ENCODE results near the gene NCK2. TPM values are rescaled to one million over a fixed set of nuclear protein-coding genes. Genes with fewer than 3 reads are reported as not detected.

Gene NCK2
- total RNA-seq, 1 donor from 2014 or later: 90.0 TPM

DNA sequence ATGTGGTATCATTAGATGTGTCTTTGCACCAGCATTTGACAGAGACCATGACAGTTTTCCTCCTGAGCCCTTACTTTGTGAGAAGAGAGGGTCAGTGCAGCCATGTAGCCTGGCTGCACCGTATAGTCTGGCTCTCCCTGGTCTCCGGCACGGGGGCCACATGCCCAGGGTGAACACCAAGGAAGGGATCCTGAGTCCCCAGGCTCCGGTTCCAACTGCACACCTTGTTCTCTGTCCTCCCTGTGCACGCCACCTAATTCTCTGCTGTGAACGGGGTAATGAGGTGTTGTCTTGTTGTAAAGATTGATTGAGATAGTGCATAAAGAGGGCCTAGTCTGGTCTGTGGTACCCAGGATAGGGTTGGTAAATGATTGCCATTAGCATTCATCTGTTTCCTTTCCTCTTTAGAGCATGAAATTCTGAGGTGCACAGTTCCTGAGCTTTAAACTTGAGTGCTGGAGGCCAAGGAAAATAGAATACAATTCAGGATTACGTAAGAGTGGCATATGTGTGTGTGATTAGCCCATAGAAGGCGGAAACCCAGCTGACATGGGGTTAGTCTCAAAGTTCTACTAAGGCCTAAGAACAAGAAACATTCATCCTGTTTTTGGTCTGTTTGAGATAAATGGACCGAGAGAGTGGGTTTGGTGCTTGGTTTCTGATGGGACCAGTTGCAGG is 55.5 kb downstream of the NCK2 start:
- no peak overlapping the region for H3K4me3 ChIP-seq (ENCODE audit: low read depth, low read length)
- peaks cover 1% of the 10 kb centered on the region for H3K36me3 ChIP-seq (ENCODE audit: control insufficient read depth, insufficient read depth, low read length)
- no peaks in the 10 kb centered on the region for H3K27me3 ChIP-seq (ENCODE audit: control insufficient read depth, insufficient read depth, low read length)
- TF ChIP-seq, protein P1, sequence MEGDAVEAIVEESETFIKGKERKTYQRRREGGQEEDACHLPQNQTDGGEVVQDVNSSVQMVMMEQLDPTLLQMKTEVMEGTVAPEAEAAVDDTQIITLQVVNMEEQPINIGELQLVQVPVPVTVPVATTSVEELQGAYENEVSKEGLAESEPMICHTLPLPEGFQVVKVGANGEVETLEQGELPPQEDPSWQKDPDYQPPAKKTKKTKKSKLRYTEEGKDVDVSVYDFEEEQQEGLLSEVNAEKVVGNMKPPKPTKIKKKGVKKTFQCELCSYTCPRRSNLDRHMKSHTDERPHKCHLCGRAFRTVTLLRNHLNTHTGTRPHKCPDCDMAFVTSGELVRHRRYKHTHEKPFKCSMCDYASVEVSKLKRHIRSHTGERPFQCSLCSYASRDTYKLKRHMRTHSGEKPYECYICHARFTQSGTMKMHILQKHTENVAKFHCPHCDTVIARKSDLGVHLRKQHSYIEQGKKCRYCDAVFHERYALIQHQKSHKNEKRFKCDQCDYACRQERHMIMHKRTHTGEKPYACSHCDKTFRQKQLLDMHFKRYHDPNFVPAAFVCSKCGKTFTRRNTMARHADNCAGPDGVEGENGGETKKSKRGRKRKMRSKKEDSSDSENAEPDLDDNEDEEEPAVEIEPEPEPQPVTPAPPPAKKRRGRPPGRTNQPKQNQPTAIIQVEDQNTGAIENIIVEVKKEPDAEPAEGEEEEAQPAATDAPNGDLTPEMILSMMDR (IDR thresholded peaks at IDR 0.05; ENCODE audit: insufficient read depth, low read length, severe bottlenecking): no peak
- no peak for DNase-seq (ENCODE audit: low read depth)
- no peak for FAIRE-seq

- TF ChIP-seq, protein P1 (IDR thresholded peaks at IDR 0.05; ENCODE audit: insufficient read depth, low read length, severe bottlenecking): no peak
- no peak for FAIRE-seq
- no peak for DNase-seq (ENCODE audit: low read depth)
Observed at GRCh38 chr2:105800953-105801635, 56.4 kb downstream of the NCK2 start.

GRCh38 chr2:105801961-105802360 is 57.2 kb downstream of the NCK2 start:
- DNase-seq (ENCODE audit: low read depth): no peak
- FAIRE-seq: no peak
- no peaks in the 10 kb centered on the region for H3K27me3 ChIP-seq (ENCODE audit: control insufficient read depth, insufficient read depth, low read length)
- no peak overlapping the region for H3K4me3 ChIP-seq (ENCODE audit: low read depth, low read length)
- H3K36me3 ChIP-seq (ENCODE audit: control insufficient read depth, insufficient read depth, low read length): peaks cover 1% of the 10 kb centered on the region
- TF ChIP-seq, protein P1 (IDR thresholded peaks at IDR 0.05; ENCODE audit: insufficient read depth, low read length, severe bottlenecking): no peak

More at GRCh38 chr2:105800953-105801635, 56.4 kb downstream of the NCK2 start:
- H3K36me3 ChIP-seq (ENCODE audit: control insufficient read depth, insufficient read depth, low read length): peaks cover 1% of the 10 kb centered on the region
- no peak overlapping the region for H3K4me3 ChIP-seq (ENCODE audit: low read depth, low read length)
- no peaks in the 10 kb centered on the region for H3K27me3 ChIP-seq (ENCODE audit: control insufficient read depth, insufficient read depth, low read length)

- H3K36me3 ChIP-seq (ENCODE audit: control insufficient read depth, insufficient read depth, low read length): peaks cover 1% of the 10 kb centered on the region
- DNase-seq (ENCODE audit: low read depth): peak; percentile 40
- no peak overlapping the region for H3K4me3 ChIP-seq (ENCODE audit: low read depth, low read length)
- TF ChIP-seq, protein P1 (IDR thresholded peaks at IDR 0.05; ENCODE audit: insufficient read depth, low read length, severe bottlenecking): no peak
- H3K27me3 ChIP-seq (ENCODE audit: control insufficient read depth, insufficient read depth, low read length): no peaks in the 10 kb centered on the region
- no peak for FAIRE-seq
Observed at GRCh38 chr2:105802587-105802986, 57.9 kb downstream of the NCK2 start.

- DNase-seq (ENCODE audit: low read depth): peak; percentile 22
- no peaks in the 10 kb centered on the region for H3K27me3 ChIP-seq (ENCODE audit: control insufficient read depth, insufficient read depth, low read length)
- H3K4me3 ChIP-seq (ENCODE audit: low read depth, low read length): no peak overlapping the region
- peaks cover 1% of the 10 kb centered on the region for H3K36me3 ChIP-seq (ENCODE audit: control insufficient read depth, insufficient read depth, low read length)
- TF ChIP-seq, protein P1 (IDR thresholded peaks at IDR 0.05; ENCODE audit: insufficient read depth, low read length, severe bottlenecking): no peak
- FAIRE-seq: no peak
Observed at GRCh38 chr2:105803337-105803736, 58.6 kb downstream of the NCK2 start.

Measured in bronchial epithelial cell (primary cell).